Subcutaneous abdominal adipose tissue (tissue), 5 donors: ENCODE data around the gene GATAD2A.

ENCODE experiments used
- H3K27ac ChIP-seq: one replicate; pipeline ENCODE4 v1.7.0; 2013; ENCODE audit warnings: low read depth, mild to moderate bottlenecking, inconsistent platforms, low read length, moderate library complexity
- H3K27me3 ChIP-seq, 5 donors: one replicate each; pipeline ENCODE4 v1.7.0; 2013; ENCODE audit warnings: low read length in 5 of 5, inconsistent platforms in 1 of 5; ENCODE audit not compliant: control insufficient read depth in 5 of 5, insufficient read depth in 4 of 5
- H3K36me3 ChIP-seq, 5 donors: one replicate each; pipeline ENCODE4 v1.7.0; 2013; ENCODE audit warnings: low read length in 5 of 5; ENCODE audit not compliant: control insufficient read depth in 5 of 5, insufficient read depth in 5 of 5
- H3K4me1 ChIP-seq, 5 donors: one replicate each; pipeline ENCODE4 v1.7.0; 2013; ENCODE audit warnings: low read length in 5 of 5, mild to moderate bottlenecking in 3 of 5, moderate library complexity in 1 of 5; ENCODE audit not compliant: control insufficient read depth in 5 of 5, insufficient read depth in 5 of 5
- H3K4me3 ChIP-seq, 5 donors: one replicate each; pipeline ENCODE4 v1.7.0; 2013; ENCODE audit warnings: low read length in 5 of 5, low read depth in 1 of 5
- H3K9ac ChIP-seq, 5 donors: one replicate each; pipeline ENCODE4 v1.7.0; 2013; ENCODE audit warnings: low read length in 5 of 5, mild to moderate bottlenecking in 4 of 5, moderate library complexity in 3 of 5
- H3K9me3 ChIP-seq, 5 donors: one replicate each; pipeline ENCODE4 v1.7.0; 2013; ENCODE audit warnings: low read length in 5 of 5; ENCODE audit not compliant: control insufficient read depth in 5 of 5
- donor health status: healthy.
- donor health status: healthy.
- donor health status: healthy.
- donor health status: healthy.
- donor health status: healthy.

The GATAD2A gene

DNA sequence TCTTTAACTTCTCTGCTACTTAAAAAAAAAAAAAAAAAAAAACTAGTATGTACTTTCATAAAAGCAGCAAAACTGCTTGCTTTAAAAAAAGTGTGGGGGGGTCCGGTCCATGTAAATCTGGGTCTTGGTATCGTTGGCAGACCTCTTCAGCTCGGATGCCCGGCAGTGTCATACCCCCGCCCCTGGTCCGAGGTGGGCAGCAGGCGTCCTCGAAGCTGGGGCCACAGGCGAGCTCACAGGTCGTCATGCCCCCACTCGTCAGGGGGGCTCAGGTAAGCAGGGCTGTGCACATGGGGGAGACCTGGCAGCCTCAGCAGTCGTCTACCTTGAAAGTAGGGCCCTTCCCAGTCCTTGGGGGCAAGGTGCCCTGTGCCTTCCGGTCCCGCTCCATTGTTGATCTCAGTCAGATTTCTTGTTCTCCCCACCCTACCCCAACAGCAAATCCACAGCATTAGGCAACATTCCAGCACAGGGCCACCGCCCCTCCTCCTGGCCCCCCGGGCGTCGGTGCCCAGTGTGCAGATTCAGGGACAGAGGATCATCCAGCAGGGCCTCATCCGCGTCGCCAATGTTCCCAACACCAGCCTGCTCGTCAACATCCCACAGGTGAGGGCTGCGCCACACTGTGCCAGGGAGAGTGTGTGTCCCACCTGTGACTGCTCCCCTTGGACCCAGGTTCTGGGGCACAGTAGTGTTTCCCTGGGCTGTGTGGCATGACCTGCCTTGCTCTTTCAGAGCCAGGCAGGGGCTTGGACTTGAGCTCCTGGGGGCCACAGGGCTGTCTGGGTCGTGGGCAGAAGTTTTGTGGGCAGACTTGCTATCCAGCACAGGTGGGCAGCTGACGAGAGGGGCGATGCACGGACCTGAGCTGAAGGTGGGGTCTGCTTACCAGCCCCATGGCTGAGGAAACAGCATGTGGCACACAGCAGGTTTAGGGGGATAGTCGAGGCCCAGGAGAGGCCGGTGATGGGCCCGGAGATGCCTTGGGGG is 90.4 kb downstream of the GATAD2A start:
- Histone ChIP-seq H3K36me3 (peaks cover 0 to 93% (median 82%) of the 10 kb centered on the region in 5 donors), H3K4me1 (peaks cover 0 to 5% (median under 1%) of the 10 kb centered on the region in 5 donors)

DNA sequence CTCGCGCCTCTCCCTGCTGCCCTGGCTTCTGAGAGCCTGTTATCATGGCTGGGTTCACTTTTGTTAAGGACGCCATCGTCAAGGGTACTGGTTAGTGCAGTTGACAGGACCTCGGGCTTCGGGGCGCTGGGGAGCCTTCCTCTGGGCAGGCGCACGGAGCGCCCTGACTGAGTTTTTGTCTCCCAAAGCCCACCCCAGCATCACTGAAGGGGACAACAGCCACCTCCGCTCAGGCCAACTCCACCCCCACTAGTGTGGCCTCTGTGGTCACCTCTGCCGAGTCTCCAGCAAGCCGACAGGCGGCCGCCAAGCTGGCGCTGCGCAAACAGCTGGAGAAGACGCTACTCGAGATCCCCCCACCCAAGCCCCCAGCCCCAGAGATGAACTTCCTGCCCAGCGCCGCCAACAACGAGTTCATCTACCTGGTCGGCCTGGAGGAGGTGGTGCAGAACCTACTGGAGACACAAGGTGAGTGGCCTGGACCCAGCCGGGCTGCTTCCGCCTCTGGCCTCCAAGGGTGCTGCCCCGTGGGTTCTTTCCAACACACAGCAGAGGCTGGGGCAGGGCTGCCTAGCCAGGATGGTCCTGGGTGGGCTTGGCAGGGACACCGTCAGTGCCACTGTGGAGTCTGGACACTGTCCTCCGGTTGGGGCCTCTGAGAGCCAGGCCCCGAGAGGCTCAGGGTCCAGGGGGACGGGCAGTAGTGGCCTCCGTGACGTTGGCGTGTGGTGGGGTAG is 92.9 kb downstream of the GATAD2A start:
- Histone ChIP-seq H3K27me3 (no peaks in the 10 kb centered on the region), H3K36me3 (peaks cover 0 to 94% (median 91%) of the 10 kb centered on the region in 5 donors), H3K4me1 (peaks cover 0 to 5% (median 0%) of the 10 kb centered on the region in 5 donors), H3K27ac (no peak overlapping the region), H3K4me3 (no peak overlapping the region), H3K9me3 (no peaks in the 10 kb centered on the region), H3K9ac (no peak overlapping the region)

More for the DNA sequence above, 90.4 kb downstream of the GATAD2A start:
- Histone ChIP-seq H3K4me3 (no peak overlapping the region), H3K27me3 (no peaks in the 10 kb centered on the region), H3K9me3 (no peaks in the 10 kb centered on the region), H3K27ac (no peak overlapping the region), H3K9ac (no peak overlapping the region)

DNA sequence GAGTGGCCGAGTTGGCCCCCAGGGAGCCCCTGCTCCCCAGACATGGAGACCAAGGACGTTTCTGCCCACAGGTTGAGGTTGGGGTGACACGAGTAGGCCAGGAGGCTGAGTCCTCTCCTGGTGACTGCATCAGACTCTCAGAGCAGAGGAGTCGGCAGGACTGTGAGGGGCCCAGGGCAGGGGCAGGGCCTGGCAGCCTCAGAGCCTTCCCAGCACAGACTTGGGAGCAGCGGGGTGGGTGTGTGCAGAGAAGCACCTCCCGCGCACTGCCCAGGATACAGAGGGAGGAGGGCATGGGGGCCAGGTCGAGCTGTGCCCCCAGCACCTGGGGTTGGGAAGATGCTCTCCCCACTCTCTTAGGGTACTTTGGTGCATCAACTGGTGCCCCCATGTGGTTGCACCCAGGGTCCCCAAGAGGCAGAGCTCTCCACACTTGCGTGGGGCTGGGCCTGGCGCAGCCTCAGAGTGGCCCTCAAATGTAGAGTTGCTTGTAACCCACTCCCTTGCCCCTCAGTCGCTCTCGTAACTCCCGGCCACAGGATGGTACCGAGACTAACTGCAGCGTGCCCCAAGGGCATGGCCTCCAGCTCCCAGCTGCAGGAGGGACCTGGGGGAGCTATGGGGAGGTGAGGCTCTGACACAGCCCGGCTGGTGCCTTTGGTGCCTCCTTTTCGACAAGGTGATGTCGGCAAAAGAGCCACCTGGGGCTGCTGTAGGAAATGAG is 94.0 kb downstream of the GATAD2A start:
- no peaks in the 10 kb centered on the region for H3K4me1 ChIP-seq
- peaks cover 0 to 96% (median 93%) of the 10 kb centered on the region in 5 donors for H3K36me3 ChIP-seq
- H3K4me3 ChIP-seq, result no peak overlapping the region
- H3K9me3 ChIP-seq, result no peaks in the 10 kb centered on the region
- no peak overlapping the region for H3K9ac ChIP-seq
- no peaks in the 10 kb centered on the region for H3K27me3 ChIP-seq
- no peak overlapping the region for H3K27ac ChIP-seq

DNA sequence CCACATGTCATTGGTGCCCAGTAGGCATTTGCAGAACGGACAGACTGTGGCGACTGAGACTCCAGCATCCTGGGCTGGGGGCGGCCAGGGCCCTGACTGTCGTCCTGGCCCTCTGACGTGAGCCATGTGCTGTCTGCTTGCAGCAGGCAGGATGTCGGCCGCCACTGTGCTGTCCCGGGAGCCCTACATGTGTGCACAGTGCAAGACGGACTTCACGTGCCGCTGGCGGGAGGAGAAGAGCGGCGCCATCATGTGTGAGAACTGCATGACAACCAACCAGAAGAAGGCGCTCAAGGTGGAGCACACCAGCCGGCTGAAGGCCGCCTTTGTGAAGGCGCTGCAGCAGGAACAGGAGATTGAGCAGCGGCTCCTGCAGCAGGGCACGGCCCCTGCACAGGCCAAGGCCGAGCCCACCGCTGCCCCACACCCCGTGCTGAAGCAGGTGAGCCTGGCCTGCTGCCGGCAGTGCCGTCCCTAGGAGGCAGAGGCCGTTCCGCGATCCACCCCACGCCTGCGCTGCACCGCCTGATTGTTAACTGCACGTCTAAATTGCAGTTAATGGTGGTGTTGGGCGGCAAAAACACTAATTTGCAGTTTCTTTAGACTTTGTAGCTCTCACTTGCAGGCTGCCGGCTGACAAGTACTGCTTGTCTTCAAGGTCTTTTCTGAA is 95.6 kb downstream of the GATAD2A start:
- no peaks in the 10 kb centered on the region for H3K27me3 ChIP-seq
- H3K9me3 ChIP-seq, result no peaks in the 10 kb centered on the region
- peaks cover 0 to 99% (median 97%) of the 10 kb centered on the region in 5 donors for H3K36me3 ChIP-seq
- no peak overlapping the region for H3K9ac ChIP-seq
- H3K4me1 ChIP-seq, result no peaks in the 10 kb centered on the region
- no peak overlapping the region for H3K27ac ChIP-seq
- no peak overlapping the region for H3K4me3 ChIP-seq

DNA sequence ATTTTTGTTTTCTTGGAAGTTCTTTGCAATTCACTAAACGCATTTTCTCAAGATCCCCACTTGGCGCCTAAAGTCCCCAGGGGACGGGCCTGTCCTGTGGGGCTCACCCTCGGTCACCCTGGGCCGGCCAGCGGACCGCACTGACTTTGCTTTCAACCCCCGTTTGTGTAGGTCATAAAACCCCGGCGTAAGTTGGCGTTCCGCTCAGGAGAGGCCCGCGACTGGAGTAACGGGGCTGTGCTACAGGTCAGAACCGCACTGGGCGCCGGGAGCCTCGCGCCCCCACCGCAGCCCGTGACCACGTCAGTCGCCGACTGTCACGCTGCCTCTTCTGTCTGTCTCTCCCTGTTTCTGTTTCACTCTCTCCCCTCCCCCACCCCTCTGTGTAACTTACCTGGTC is 96.3 kb downstream of the GATAD2A start:
- Histone ChIP-seq H3K4me1 (no peaks in the 10 kb centered on the region), H3K9me3 (no peaks in the 10 kb centered on the region), H3K36me3 (peaks cover 0 to 97% (median 94%) of the 10 kb centered on the region in 5 donors), H3K27me3 (no peaks in the 10 kb centered on the region), H3K9ac (no peak overlapping the region), H3K27ac (no peak overlapping the region), H3K4me3 (no peak overlapping the region)

DNA sequence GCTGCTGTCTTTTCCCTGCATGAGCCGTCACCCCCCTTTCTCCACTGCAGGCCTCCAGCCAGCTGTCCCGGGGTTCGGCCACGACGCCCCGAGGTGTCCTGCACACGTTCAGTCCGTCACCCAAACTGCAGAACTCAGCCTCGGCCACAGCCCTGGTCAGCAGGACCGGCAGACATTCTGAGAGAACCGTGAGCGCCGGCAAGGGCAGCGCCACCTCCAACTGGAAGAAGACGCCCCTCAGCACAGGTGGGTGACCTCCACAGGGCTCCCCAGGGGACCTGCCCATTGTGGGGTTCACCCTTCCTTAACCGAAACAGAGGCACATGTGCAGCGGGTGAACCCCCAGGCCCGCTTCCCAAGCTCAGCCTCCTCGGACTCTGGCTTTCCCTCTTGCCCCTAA is 96.8 kb downstream of the GATAD2A start:
- H3K27me3 ChIP-seq, result no peaks in the 10 kb centered on the region
- H3K27ac ChIP-seq, result no peak overlapping the region
- H3K36me3 ChIP-seq, result peaks cover 0 to 95% (median 91%) of the 10 kb centered on the region in 5 donors
- H3K4me1 ChIP-seq, result no peaks in the 10 kb centered on the region
- no peak overlapping the region for H3K9ac ChIP-seq
- H3K9me3 ChIP-seq, result no peaks in the 10 kb centered on the region
- H3K4me3 ChIP-seq, result no peak overlapping the region

DNA sequence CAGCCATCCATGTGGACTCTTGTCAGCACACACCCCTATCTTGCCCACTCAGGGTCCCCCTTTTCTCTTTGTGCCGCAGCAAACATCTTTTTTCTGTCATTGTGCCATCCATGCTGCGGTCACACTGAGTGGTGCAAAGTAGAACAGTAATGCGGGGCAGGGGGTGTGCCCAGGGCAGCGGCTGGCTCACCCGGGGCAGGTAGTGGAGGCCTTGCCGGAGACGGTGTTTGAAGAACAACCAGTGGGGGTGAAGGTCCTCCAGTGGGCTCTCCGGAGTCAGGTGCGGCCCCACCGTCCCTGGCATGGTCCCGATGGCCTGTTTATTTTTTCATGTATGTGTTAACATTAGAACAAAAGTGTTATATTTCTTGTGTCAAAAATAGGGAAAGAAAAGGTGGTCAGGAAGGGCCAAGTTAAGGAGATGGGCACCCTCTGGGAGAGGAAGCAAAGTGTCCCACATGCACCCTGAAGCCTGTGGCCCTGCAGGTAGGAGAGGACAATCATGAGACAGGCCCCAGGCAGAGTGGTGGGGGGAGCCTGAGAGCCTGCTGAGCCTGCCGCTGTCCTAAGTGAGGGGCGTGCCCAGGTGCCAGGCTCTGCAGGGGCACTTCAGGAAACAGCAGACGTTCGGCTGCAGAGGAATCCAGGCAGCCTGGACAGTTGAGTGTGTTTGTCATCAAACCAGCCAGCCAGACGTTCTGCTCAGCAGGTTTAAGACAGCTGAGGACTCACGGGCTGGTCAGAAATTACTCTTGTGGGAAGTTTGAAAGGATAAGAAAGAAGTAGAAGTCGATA is 97.5 kb downstream of the GATAD2A start:
- Histone ChIP-seq H3K4me3 (no peak overlapping the region), H3K27ac (no peak overlapping the region), H3K9me3 (no peaks in the 10 kb centered on the region), H3K4me1 (no peaks in the 10 kb centered on the region), H3K27me3 (no peaks in the 10 kb centered on the region), H3K36me3 (peaks cover 0 to 96% (median 92%) of the 10 kb centered on the region in 5 donors), H3K9ac (no peak overlapping the region)

DNA sequence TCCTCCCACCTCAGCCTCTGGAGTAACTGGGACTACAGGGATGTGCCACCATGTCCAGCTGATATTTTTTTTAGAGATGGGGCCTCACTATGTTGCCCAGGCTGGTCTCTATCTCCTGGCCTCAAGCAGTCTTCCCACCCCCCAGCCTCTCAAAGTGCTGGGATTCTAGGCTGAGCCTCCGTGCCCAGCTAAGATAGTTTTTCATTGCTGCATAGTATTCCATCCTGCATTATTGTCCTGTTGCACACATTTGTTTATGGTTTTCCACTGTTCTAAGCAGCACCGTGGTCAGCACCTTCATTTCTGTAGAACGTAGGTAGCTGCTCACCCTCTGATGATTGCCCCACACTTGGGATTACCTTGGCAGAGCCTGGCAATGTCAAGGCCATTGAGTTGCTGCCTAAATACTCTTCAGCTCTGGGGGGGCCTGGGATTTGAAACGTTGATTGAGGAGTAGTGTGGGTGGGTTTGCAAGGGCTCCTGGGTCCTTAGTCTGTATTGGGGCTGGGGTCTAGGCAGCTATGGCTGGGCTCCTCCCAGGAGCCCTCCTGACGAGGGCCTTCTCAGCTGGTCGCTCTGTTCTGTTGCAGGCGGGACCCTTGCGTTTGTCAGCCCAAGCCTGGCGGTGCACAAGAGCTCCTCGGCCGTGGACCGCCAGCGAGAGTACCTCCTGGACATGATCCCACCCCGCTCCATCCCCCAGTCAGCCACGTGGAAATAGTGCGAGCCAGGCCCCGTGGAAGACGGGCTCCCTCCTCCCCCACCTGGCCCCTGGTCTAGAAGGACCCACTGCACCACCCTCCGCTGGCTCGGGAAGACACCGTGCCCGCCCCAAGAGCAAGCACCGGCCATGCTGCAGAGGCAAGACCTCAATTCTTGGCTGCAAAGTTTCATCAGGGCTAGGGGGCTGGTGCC is 99.5 kb downstream of the GATAD2A start:
- no peak overlapping the region for H3K9ac ChIP-seq
- H3K9me3 ChIP-seq, result no peaks in the 10 kb centered on the region
- no peaks in the 10 kb centered on the region for H3K27me3 ChIP-seq
- no peaks in the 10 kb centered on the region for H3K4me1 ChIP-seq
- H3K4me3 ChIP-seq, result no peak overlapping the region
- peaks cover 0 to 79% (median 75%) of the 10 kb centered on the region in 5 donors for H3K36me3 ChIP-seq
- no peak overlapping the region for H3K27ac ChIP-seq
